Transverse colon (tissue), 4 donors: ENCODE measurements around the gene PAX5.

ENCODE experiments used
- CTCF ChIP-seq, 5 experiments: fragments of 200-600 bp in 3 of 5; fragments of 450-650 bp in 2 of 5; sonication (generic) in 3 of 5; IDR thresholded peaks; 1 replicate in 2 of 5; 2 replicates in 3 of 5; pipeline ENCODE4 v1.5.1; 2016 to 2017; ENCODE audit warnings: antibody characterized with exemption in 5 of 5, inconsistent platforms in 3 of 5, mild to moderate bottlenecking in 2 of 5, moderate library complexity in 1 of 5
- EP300 ChIP-seq: sonication (generic); formaldehyde crosslinking; IDR thresholded peaks from one replicate; pipeline ENCODE4 v1.6.1; 2017; ENCODE audit warnings: antibody characterized with exemption, low read depth
- POLR2A ChIP-seq: fragments of 450-650 bp; IDR thresholded peaks from one replicate; pipeline ENCODE4 v1.6.1; 2016; ENCODE audit warnings: antibody characterized with exemption, mild to moderate bottlenecking, moderate library complexity
- POLR2AphosphoS5 ChIP-seq, 3 donors: sonication (generic); formaldehyde crosslinking; IDR thresholded peaks; one replicate each; pipeline ENCODE4 v1.6.1; 2016; ENCODE audit warnings: antibody characterized with exemption in 3 of 3

GRCh38 chr9:36831381-36832161 is 202.5 kb downstream of the PAX5 start:
- TF ChIP-seq CTCF (IDR thresholded peaks at IDR 0.05), result no peak
- TF ChIP-seq EP300, result no peak
- TF ChIP-seq POLR2A, result no peak
- no peak for TF ChIP-seq POLR2AphosphoS5 (IDR thresholded peaks at IDR 0.05)
